Upper lobe of left lung (tissue), 6 donors: ENCODE results near the gene DEFB124. TPM values are rescaled to one million over a fixed set of nuclear protein-coding genes. Genes with fewer than 3 reads are reported as not detected.
"Not testable (repeated sequence)": the region's sequence is repeated elsewhere in the genome, so short reads cannot be mapped to it uniquely, and the experiment has no call there.

Experiments
- ATAC-seq, 2 donors: fragments of 200-7000 bp; cut with Tn5 transposase; one replicate each; pipeline ENCODE4 v1.9.1; 2022; ENCODE audit warnings: mild to moderate bottlenecking in 2 of 2, moderate library complexity in 2 of 2; ENCODE audit not compliant: low FRiP score in 2 of 2
- DNase-seq, 2 donors: peaks; one replicate each; pipeline ENCODE4 v3.0.0-alpha.2; 2019 to 2020
- H3K27ac ChIP-seq, 4 donors: fragments of 200-600 bp; sonication (generic); one replicate each; pipeline ENCODE4 v1.5.1; 2016 to 2019
- H3K27me3 ChIP-seq, 4 donors: fragments of 200-600 bp; sonication (generic); one replicate each; pipeline ENCODE4 v1.5.1; 2017 to 2019
- H3K36me3 ChIP-seq, 4 donors: fragments of 200-600 bp; sonication (generic); one replicate each; pipeline ENCODE4 v1.5.1; 2016 to 2019
- H3K4me1 ChIP-seq, 4 donors: fragments of 200-600 bp; sonication (generic); one replicate each; pipeline ENCODE4 v1.5.1; 2018 to 2019
- H3K4me3 ChIP-seq, 4 donors: fragments of 200-600 bp; sonication (generic); one replicate each; pipeline ENCODE4 v1.5.1; 2017 to 2019; ENCODE audit warnings: mild to moderate bottlenecking in 2 of 4, moderate library complexity in 1 of 4
- H3K9me3 ChIP-seq, 4 donors: fragments of 200-600 bp; sonication (generic); one replicate each; pipeline ENCODE4 v1.5.1; 2018 to 2019
- EP300 ChIP-seq, 4 donors: sonication (generic); formaldehyde crosslinking; IDR thresholded peaks; one replicate each; pipeline ENCODE4 v1.5.1; 2017; ENCODE audit warnings: antibody characterized with exemption in 4 of 4, control low read depth in 2 of 4
- POLR2A ChIP-seq, 4 donors: fragments of 450-650 bp; IDR thresholded peaks; one replicate each; pipeline ENCODE4 v1.5.1; 2016 to 2017; ENCODE audit warnings: antibody characterized with exemption in 4 of 4, mild to moderate bottlenecking in 2 of 4
- POLR2AphosphoS5 ChIP-seq, 2 donors: sonication (generic); formaldehyde crosslinking; IDR thresholded peaks; one replicate each; pipeline ENCODE4 v1.5.1; 2017; ENCODE audit warnings: antibody characterized with exemption in 2 of 2
- WGBS, 2 donors: methylation state at CpG; one replicate each; pipeline ENCODE4 v1.1.5; 2017 to 2018; 5-methylcytosine and 5-hydroxymethylcytosine counted together
- total RNA-seq, 6 donors: library from RNA; depleted of rRNA in 4 of 6; stranded (reverse); fragments of >200 nt in 4 of 6; gene quantifications; one replicate each; pipeline versions ENCODE4 v1.1.0 to v1.2.1, GENCODE V29; 2016 to 2021
- TF ChIP-seq, protein P1 (sequence below), 6 experiments: fragments of 450-650 bp in 4 of 6; fragments of 200-600 bp in 2 of 6; sonication (generic) in 2 of 6; IDR thresholded peaks; one replicate each; pipeline ENCODE4 v1.5.1; 2016 to 2019; ENCODE audit warnings: antibody characterized with exemption in 6 of 6
- donor health status: DM: no; HTN: no; CAD: no; lungs with moderate emphysema.
- donor health status: DM: no; HTN: yes; CAD: no; lungs with severe emphysema.

Gene DEFB124
- total RNA-seq, 6 donors from 2014 or later, result not detected

DNA sequence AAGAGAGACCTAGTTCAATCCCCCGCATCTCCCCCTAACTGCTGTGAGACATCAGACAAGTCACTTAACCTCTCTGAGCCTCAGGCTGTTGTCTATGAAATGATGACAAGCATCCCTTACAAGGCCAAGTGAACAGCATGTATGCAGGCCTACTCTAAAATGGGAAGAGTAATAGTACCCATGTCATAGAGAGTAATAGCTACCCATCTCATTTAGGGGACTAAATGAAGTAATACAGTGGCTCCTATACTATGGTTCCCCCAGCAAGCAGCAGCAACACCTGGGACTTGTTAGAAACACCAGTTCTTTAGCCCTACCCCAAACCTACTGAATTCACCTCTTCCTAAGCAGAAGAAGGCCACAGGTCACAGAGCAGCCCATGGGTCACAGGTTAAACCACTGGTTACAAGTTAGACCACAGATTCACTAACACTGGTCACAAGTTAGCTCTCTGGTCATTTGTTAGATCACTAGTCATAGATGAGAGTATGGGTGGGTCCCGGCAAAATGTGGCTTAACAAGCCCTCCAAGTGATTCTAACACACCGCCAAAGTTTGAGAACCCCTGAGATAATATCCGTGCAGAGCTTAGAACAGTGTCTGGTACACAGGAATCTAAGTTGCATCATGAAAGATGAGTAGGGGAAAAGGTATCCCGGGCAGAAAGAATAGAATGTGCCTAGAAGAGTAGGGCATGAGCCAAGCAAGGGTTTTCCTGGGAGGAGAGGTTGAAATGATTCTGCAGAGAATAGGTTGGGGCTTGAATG lies 1.4 kb downstream of the DEFB124 start:
- Histone ChIP-seq H3K27me3 (peaks cover 0 to 13% (median 4%) of the 10 kb centered on the region in 4 donors), H3K4me1 (peaks cover 8 to 19% (median 10%) of the 10 kb centered on the region in 4 donors), H3K27ac (no peak overlapping the region), H3K4me3 (no peak overlapping the region), H3K9me3 (no peaks in the 10 kb centered on the region), H3K36me3 (no peaks in the 10 kb centered on the region)
- 75 to 91% methylated on average over 5 of the region's 5 CpGs for WGBS, 2 donors
- DNase-seq (no peak), ATAC-seq (no peak)
- TF ChIP-seq POLR2A (IDR thresholded peaks at IDR 0.05) (no peak), EP300 (IDR thresholded peaks at IDR 0.05) (no peak), POLR2AphosphoS5 (IDR thresholded peaks at IDR 0.05) (no peak)
- TF ChIP-seq, protein P1, sequence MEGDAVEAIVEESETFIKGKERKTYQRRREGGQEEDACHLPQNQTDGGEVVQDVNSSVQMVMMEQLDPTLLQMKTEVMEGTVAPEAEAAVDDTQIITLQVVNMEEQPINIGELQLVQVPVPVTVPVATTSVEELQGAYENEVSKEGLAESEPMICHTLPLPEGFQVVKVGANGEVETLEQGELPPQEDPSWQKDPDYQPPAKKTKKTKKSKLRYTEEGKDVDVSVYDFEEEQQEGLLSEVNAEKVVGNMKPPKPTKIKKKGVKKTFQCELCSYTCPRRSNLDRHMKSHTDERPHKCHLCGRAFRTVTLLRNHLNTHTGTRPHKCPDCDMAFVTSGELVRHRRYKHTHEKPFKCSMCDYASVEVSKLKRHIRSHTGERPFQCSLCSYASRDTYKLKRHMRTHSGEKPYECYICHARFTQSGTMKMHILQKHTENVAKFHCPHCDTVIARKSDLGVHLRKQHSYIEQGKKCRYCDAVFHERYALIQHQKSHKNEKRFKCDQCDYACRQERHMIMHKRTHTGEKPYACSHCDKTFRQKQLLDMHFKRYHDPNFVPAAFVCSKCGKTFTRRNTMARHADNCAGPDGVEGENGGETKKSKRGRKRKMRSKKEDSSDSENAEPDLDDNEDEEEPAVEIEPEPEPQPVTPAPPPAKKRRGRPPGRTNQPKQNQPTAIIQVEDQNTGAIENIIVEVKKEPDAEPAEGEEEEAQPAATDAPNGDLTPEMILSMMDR (IDR thresholded peaks at IDR 0.05), result no peak

DNA sequence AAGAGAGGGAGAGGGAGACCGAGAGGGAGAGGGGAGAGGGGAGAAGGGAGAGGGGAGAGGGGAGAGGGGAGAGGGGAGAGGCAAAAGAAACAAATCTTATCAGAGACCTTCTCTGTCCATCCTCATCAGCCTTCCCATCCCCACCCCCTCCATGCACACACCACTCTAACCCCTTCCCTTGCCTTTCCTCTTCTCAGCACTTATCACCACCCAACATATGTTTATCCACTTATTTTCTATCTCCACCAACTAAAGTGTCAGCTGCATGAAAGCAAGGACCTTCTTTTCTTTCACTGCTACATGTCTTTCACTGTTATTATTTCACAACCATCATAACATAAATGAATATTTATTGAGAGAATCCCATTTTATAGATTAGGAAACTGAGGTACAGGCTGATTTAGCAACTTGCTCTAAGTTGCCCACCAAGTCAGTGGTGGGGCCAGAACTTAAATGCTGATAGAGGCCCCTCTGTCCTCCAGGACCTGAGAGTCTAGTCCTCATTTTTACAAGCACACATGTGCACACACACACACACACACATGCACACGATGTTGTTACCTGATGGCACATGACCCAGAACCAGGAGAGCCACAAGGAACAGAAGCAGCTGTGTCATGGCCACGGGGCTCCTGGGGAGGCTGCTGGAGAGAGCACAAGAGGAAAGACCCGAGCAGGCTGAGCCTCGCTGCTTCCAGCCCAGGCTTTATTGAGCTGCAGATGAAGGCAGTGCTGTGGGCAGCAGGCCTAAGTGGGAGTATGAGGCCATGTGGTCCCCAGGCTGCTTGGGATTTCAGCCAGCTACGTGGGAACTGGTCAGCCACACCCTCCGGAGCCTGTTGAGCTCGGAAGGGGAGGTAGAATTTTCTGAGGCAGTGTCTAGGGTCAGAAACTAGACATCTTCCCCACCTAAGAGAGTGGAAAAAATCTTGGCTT lies 2.3 kb downstream of the DEFB124 start:
- H3K27ac ChIP-seq, result no peak overlapping the region
- H3K4me3 ChIP-seq, result no peak overlapping the region
- H3K4me1 ChIP-seq, result peaks cover 8 to 19% (median 10%) of the 10 kb centered on the region in 4 donors
- WGBS, 2 donors, result 67 to 81% methylated on average over 3 to 8 of the region's 8 CpGs
- no peaks in the 10 kb centered on the region for H3K9me3 ChIP-seq
- peak; percentile 28 to 50 for ATAC-seq
- peaks cover 0 to 13% (median 4%) of the 10 kb centered on the region in 4 donors for H3K27me3 ChIP-seq
- no peak for TF ChIP-seq POLR2AphosphoS5 (IDR thresholded peaks at IDR 0.05)
- TF ChIP-seq, protein P1 (IDR thresholded peaks at IDR 0.05), result no peak
- TF ChIP-seq POLR2A (IDR thresholded peaks at IDR 0.05), result no peak
- no peak for TF ChIP-seq EP300 (IDR thresholded peaks at IDR 0.05)
- no peak for DNase-seq
- H3K36me3 ChIP-seq, result no peaks in the 10 kb centered on the region

DNA sequence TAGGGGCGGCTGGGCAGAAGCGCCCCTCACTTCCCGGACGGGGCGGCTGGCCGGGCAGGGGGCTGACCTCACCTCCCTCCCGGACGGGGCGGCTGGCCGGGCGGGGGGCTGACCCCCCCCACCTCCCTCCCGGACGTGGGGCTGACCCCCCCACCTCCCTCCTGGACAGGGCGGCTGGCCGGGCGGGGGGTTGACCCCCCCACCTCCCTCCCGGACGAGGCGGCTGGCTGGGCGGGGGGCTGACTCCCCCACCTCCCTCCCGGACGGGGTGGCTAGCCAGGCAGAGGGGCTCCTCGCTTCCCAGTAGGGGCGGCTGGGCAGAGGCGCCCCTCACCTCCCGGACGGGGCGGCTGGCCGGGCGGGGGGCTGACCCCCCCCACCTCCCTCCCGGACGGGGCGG lies 4.0 kb downstream of the DEFB124 start:
- ATAC-seq, H3K9me3 ChIP-seq, H3K27ac ChIP-seq, H3K36me3 ChIP-seq, H3K4me3 ChIP-seq, DNase-seq: not testable (repeated sequence)
- Histone ChIP-seq H3K27me3 (peaks cover 0 to 10% (median 4%) of the 10 kb centered on the region in 4 donors), H3K4me1 (peaks cover 8 to 19% (median 10%) of the 10 kb centered on the region in 4 donors)
- WGBS, 2 donors, result no CpG with 5 or more reads among the region's 33 CpGs

DNA sequence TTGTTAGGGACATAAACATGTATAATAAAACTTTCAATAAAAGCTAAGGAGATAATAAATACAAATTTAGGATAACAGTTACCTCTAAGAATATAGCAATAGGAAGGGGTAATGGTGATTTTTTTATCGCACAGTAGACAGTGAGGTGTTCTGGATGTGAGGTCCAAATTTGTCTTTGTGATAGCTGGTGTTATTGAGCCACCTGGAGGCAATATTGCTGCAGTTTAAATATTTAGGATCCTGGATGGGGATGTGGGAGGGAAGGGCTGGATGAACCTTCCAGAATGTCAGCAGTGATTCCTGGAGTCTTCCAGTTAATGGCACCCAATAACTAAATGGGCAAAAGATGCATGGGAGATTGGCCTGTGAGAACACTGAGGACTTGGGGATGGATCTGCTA lies 20.6 kb downstream of the DEFB124 start:
- H3K4me1 ChIP-seq, result no peaks in the 10 kb centered on the region
- 88 to 100% methylated on average over 1 of the region's 1 CpG for WGBS, 2 donors
- no peak for ATAC-seq

More for the DNA sequence above, 20.6 kb downstream of the DEFB124 start:
- no peak for TF ChIP-seq EP300 (IDR thresholded peaks at IDR 0.05)
- no peak for TF ChIP-seq POLR2AphosphoS5 (IDR thresholded peaks at IDR 0.05)
- TF ChIP-seq, protein P1 (IDR thresholded peaks at IDR 0.05), result no peak
- TF ChIP-seq POLR2A (IDR thresholded peaks at IDR 0.05), result no peak
- no peaks in the 10 kb centered on the region for H3K36me3 ChIP-seq
- H3K9me3 ChIP-seq, result no peaks in the 10 kb centered on the region
- no peak for DNase-seq
- no peak overlapping the region for H3K27ac ChIP-seq
- H3K27me3 ChIP-seq, result no peaks in the 10 kb centered on the region
- no peak overlapping the region for H3K4me3 ChIP-seq
